ENCODE results near the gene CAST.

- TF ChIP-seq POLR2A (IDR thresholded peaks at IDR 0.05; ENCODE audit: low read length), result no peak
- no peak for TF ChIP-seq GATA1 (IDR thresholded peaks at IDR 0.05; ENCODE audit: low read depth, low read length)
These were observed at the start of gene CAST for GRCh38 chr5:96661855-96662724.

All from erythroblast (primary cell).